HUDEP-2 (cell line): ENCODE results near the gene C1orf146.
"Not testable (repeated sequence)": the region's sequence is repeated elsewhere in the genome, so short reads cannot be mapped to it uniquely, and the experiment has no call there.

Experiments used
- DNase-seq, 76 experiments: peaks; one replicate each; lab custom pipeline; 2025; ENCODE audit not compliant: unreplicated experiment in 76 of 76; lab: John Stamatoyannopoulos, UW

C1orf146 gene

DNA sequence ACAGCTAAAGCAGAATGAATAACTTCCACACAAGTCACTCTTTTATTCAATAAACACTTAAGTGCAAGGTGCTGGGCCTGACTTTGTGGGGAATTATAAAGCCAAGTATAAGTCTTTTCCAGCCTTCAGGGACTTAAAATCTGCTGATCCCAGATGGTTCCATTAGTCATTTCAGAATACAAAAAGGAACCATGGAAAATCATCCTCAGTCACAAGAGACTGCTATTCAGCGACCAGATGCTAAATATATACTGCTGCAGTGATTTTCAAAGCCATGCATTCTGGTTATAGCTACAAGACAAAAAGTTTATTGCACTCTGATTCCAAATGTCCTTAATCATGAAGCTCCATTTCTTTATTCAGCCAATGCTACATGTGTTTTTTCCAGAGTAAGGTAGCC is 55.3 kb downstream of the C1orf146 start:
- DNase-seq = no peak

DNA sequence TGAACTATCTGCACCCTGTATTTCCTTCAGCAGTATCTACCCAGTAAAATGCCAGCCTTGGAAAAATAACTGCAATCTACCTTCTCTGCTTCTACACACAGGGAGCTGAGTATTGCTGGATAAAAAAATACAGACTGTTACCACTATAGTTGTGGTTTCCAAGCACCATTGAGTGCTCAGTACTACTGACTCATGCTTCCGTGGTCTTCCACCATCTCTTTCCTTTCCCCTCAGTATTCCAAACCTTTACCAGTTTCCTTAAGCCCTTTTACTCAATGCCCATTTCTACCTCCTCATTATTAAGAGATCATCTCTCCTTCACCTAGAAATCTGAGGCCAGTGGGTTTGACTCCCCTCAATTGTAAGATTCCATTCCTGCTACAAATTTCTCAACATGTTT is 57.2 kb downstream of the C1orf146 start:
- no peak for DNase-seq

DNA sequence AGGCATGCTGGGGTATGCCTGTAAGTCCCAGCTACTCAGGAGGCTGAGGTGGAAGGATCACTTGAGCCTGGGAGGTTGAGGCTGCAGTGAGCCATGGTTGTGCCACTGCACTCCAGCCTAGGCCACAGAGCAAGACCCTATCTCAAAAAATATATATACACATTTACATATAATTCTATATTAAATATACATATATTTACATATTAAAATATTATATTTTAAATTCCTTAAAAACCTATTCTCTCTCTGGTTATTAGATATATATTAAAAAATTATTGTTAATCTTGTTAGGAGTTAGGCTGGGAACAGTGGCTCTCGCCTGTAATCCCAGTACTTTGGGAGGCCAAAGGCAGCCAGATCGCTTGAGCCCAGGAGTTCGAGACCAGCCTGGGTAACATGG is 58.4 kb downstream of the C1orf146 start:
- no peak for DNase-seq

DNA sequence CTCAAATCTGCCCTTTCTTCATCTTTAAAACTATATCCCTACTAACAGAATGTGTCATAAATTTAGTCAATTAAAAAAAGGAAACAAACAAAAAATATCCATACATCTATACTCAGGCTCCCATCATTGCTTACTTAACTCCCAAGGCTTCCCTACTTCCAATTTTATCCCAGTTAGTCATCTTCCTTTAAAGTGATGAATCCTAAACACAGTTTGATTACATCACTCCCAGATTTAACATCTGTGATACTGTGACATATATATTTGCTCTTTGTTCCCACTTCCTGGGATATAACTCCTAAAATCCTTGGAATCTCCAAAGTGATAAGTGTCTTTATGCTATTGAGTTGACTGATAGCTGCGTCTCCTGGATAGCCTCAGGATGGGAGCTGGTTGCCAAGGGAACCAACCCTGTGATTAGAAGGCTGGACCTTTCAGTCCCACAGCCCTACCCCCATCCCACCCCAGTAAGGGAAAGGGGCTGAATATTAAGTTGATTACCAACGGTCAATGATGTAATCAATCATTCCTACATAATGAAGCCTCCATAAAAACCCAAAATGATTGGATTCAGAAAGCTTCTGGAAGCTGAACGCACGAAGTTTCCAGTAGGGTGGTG is 59.5 kb downstream of the C1orf146 start:
- no peak for DNase-seq

DNA sequence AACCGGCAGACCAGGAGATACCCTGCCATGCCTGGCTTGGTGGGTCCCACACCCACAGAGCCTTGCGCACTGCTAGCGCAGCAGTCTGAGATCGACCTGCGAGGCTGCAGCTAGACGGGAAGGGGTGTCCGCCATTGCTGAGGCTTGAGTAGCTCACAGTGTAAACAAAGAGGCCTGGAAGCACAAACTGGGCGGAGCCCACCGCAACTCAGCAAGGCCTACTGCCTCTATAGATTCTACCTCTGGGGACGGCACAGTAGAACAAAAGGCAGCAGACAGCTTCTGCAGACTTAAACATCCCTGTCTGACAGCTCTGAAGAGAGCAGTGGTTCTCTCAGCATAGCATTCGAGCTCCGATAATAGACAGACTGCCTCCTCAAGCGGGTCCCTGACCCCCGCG is 62.1 kb downstream of the C1orf146 start:
- not testable (repeated sequence) for DNase-seq

DNA sequence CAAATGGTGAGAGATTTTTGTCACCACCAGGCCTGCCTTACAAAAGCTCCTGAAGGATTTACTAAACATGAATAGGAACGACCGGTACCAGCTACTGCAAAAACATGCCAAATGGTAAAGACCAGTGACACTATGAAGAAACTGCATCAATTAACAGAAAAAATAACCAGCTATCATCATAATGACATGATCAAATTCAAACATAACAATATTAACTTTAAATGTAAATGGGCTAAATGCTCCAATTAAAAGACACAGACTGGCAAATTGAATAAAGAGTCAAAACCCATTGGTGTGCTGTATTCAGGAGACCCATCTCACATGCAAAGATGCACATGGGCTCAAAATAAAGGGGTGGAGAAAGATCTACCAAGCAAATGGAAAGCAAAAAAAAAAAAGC is 63.7 kb downstream of the C1orf146 start:
- not testable (repeated sequence) for DNase-seq

DNA sequence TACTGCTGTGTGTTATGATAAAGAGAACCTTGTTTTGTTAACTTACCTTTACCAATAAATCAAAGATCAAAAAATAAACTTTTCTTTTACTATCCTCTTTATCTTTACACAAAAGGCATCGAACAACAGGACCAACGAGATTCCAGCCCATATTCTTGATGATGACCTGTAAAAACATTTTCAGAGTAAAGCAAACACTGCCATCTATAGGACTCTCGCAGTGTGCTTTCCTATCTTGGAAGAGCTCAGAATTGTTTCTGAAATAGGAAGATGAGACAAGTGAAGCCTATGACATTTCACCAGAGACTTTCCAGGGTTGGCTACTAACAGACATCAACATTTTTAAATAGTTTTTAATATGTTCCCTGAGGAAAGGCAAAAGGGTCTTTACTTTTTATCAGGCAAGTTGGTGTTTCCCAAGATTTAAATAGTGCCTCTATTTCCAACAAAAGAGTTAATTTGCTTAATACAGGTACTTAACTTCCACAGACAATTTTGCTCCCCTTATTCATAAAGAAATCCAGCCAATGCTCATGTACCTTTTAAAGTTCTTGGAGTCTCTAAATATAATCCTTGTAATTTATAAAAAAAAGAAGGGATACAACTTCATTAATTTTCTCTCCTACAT is 73.8 kb downstream of the C1orf146 start:
- DNase-seq = peak in 23 of 76 experiments; percentile 1 to 42 (median 18)
